ENCODE data around the gene NOS1AP.

GRCh38 chr1:162281426-162281825 is 211.9 kb downstream of the NOS1AP start:
- TF ChIP-seq TEAD4 (CRISPR knock-in tag; IDR thresholded peaks at IDR 0.05) (no peak), EMX1 (CRISPR knock-in tag; IDR thresholded peaks at IDR 0.05) (no peak), RELA (CRISPR knock-in tag; IDR thresholded peaks at IDR 0.05; ENCODE audit: borderline replicate concordance) (no peak), NFE2L1 (CRISPR knock-in tag; IDR thresholded peaks at IDR 0.05) (no peak), CTCF (IDR thresholded peaks at IDR 0.05) (no peak), GTF2I (CRISPR knock-in tag; conservative IDR thresholded peaks at IDR 0.05) (no peak), FOXK1 (CRISPR knock-in tag; IDR thresholded peaks at IDR 0.05) (no peak)
- TF ChIP-seq, protein P1, sequence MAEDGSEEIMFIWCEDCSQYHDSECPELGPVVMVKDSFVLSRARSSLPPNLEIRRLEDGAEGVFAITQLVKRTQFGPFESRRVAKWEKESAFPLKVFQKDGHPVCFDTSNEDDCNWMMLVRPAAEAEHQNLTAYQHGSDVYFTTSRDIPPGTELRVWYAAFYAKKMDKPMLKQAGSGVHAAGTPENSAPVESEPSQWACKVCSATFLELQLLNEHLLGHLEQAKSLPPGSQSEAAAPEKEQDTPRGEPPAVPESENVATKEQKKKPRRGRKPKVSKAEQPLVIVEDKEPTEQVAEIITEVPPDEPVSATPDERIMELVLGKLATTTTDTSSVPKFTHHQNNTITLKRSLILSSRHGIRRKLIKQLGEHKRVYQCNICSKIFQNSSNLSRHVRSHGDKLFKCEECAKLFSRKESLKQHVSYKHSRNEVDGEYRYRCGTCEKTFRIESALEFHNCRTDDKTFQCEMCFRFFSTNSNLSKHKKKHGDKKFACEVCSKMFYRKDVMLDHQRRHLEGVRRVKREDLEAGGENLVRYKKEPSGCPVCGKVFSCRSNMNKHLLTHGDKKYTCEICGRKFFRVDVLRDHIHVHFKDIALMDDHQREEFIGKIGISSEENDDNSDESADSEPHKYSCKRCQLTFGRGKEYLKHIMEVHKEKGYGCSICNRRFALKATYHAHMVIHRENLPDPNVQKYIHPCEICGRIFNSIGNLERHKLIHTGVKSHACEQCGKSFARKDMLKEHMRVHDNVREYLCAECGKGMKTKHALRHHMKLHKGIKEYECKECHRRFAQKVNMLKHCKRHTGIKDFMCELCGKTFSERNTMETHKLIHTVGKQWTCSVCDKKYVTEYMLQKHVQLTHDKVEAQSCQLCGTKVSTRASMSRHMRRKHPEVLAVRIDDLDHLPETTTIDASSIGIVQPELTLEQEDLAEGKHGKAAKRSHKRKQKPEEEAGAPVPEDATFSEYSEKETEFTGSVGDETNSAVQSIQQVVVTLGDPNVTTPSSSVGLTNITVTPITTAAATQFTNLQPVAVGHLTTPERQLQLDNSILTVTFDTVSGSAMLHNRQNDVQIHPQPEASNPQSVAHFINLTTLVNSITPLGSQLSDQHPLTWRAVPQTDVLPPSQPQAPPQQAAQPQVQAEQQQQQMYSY (CRISPR knock-in tag; IDR thresholded peaks at IDR 0.05) = no peak

Data from WTC11 (cell line).